ENCODE data around the gene SOCS3.

The SOCS3 gene

GRCh38 chr17:78359997-78360370 lies at the start of gene SOCS3:
SOCS3 (minus strand) TSS chr17:78360077; CDS start chr17:78359095, 982 bp downstream.
- DNase-seq (ENCODE audit: extremely low spot score, insufficient read length, low read depth), result no peak
- peak; percentile 59 for FAIRE-seq

- no peak for FAIRE-seq
- DNase-seq (ENCODE audit: extremely low spot score, insufficient read length, low read depth), result no peak
Measured at GRCh38 chr17:78409191-78409928, 49.5 kb upstream of the SOCS3 start.

- DNase-seq (ENCODE audit: extremely low spot score, insufficient read length, low read depth), result no peak
- FAIRE-seq, result no peak
Measured at GRCh38 chr17:78408476-78409050, 48.7 kb upstream of the SOCS3 start.

GRCh38 chr17:78407387-78408000 lies 47.6 kb upstream of the SOCS3 start:
- DNase-seq (ENCODE audit: extremely low spot score, insufficient read length, low read depth), result no peak
- FAIRE-seq, result no peak

GRCh38 chr17:78406920-78407319 lies 47.0 kb upstream of the SOCS3 start:
- FAIRE-seq, result no peak
- DNase-seq (ENCODE audit: extremely low spot score, insufficient read length, low read depth), result no peak

GRCh38 chr17:78406396-78406795 lies 46.5 kb upstream of the SOCS3 start:
- no peak for DNase-seq (ENCODE audit: extremely low spot score, insufficient read length, low read depth)
- no peak for FAIRE-seq

GRCh38 chr17:78403822-78404221 lies 43.9 kb upstream of the SOCS3 start:
- no peak for FAIRE-seq
- no peak for DNase-seq (ENCODE audit: extremely low spot score, insufficient read length, low read depth)

- no peak for DNase-seq (ENCODE audit: extremely low spot score, insufficient read length, low read depth)
- FAIRE-seq, result no peak
Measured at GRCh38 chr17:78401891-78402290, 42.0 kb upstream of the SOCS3 start.

GRCh38 chr17:78401246-78401645 lies 41.4 kb upstream of the SOCS3 start:
- no peak for DNase-seq (ENCODE audit: extremely low spot score, insufficient read length, low read depth)
- FAIRE-seq, result no peak

- DNase-seq (ENCODE audit: extremely low spot score, insufficient read length, low read depth), result no peak
- no peak for FAIRE-seq
Measured at GRCh38 chr17:78400581-78401240, 40.8 kb upstream of the SOCS3 start.

GRCh38 chr17:78399693-78400144 lies 39.8 kb upstream of the SOCS3 start:
- DNase-seq (ENCODE audit: extremely low spot score, insufficient read length, low read depth) (no peak), FAIRE-seq (no peak)

GRCh38 chr17:78399028-78399692 lies 39.3 kb upstream of the SOCS3 start:
- no peak for DNase-seq (ENCODE audit: extremely low spot score, insufficient read length, low read depth)
- no peak for FAIRE-seq

- FAIRE-seq, result no peak
- DNase-seq (ENCODE audit: extremely low spot score, insufficient read length, low read depth), result no peak
Measured at GRCh38 chr17:78398390-78398789, 38.5 kb upstream of the SOCS3 start.

GRCh38 chr17:78397681-78398101 lies 37.8 kb upstream of the SOCS3 start:
- DNase-seq (ENCODE audit: extremely low spot score, insufficient read length, low read depth) (no peak), FAIRE-seq (no peak)

GRCh38 chr17:78396441-78397337 lies 36.8 kb upstream of the SOCS3 start:
- FAIRE-seq (no peak), DNase-seq (ENCODE audit: extremely low spot score, insufficient read length, low read depth) (no peak)

- FAIRE-seq, result no peak
- DNase-seq (ENCODE audit: extremely low spot score, insufficient read length, low read depth), result no peak
Measured at GRCh38 chr17:78395155-78395554, 35.3 kb upstream of the SOCS3 start.

GRCh38 chr17:78394209-78394608 lies 34.3 kb upstream of the SOCS3 start:
- DNase-seq (ENCODE audit: extremely low spot score, insufficient read length, low read depth), result no peak
- no peak for FAIRE-seq

- FAIRE-seq, result no peak
- DNase-seq (ENCODE audit: extremely low spot score, insufficient read length, low read depth), result no peak
Measured at GRCh38 chr17:78393575-78393974, 33.7 kb upstream of the SOCS3 start.

GRCh38 chr17:78392295-78392694 lies 32.4 kb upstream of the SOCS3 start:
- no peak for DNase-seq (ENCODE audit: extremely low spot score, insufficient read length, low read depth)
- FAIRE-seq, result no peak
